Muscle layer of colon (tissue), 2 donors: ENCODE measurements around the gene TRPM5.

Experiments
- H3K27ac ChIP-seq: one replicate; pipeline ENCODE4 v1.7.0; 2013; ENCODE audit warnings: low read depth, mild to moderate bottlenecking, low read length, moderate library complexity
- H3K27me3 ChIP-seq, 2 donors: one replicate each; pipeline ENCODE4 v1.7.0; 2013; ENCODE audit warnings: low read length in 2 of 2, mild to moderate bottlenecking in 2 of 2; ENCODE audit not compliant: insufficient read depth in 2 of 2, control insufficient read depth in 1 of 2
- H3K36me3 ChIP-seq: one replicate; pipeline ENCODE4 v1.7.0; 2013; ENCODE audit warnings: mild to moderate bottlenecking, low read length; ENCODE audit not compliant: insufficient read depth
- H3K4me1 ChIP-seq: one replicate; pipeline ENCODE4 v1.7.0; 2013; ENCODE audit warnings: mild to moderate bottlenecking, low read length; ENCODE audit not compliant: insufficient read depth
- H3K4me3 ChIP-seq, 2 donors: one replicate each; pipeline ENCODE4 v1.7.0; 2013; ENCODE audit warnings: low read length in 2 of 2, low read depth in 1 of 2, mild to moderate bottlenecking in 1 of 2, moderate library complexity in 1 of 2
- H3K9ac ChIP-seq: one replicate; pipeline ENCODE4 v1.7.0; 2013; ENCODE audit warnings: low read length
- H3K9me3 ChIP-seq: one replicate; pipeline ENCODE4 v1.7.0; 2013; ENCODE audit warnings: mild to moderate bottlenecking, low read length
- donor health status: abdominal sarcoma.
- donor health status: Adenocarcinoma of cecum.

The TRPM5 gene

DNA sequence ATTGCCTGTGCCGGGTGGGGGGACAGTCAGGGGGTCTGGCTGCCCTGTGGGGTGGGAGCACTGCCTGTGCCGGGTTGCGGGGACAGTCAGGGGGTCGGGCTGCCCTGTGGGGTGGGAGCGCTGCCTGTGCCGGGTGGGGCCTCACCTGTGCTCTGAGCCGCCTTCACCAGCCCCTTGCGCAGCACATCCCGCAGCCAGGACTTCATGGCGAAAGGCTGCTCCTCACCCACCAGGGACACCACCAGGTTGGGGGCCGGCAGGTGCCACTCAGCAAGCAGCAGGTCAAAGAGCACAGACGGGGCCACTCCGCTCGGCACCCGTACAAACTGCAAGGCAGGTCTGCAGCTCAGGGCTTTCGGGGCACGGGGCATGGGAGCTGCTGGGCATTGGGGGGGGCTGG lies 22.3 kb downstream of the TRPM5 start:
- Histone ChIP-seq H3K27ac (no peak overlapping the region), H3K4me3 (no peak overlapping the region), H3K36me3 (no peaks in the 10 kb centered on the region), H3K4me1 (peaks cover 4% of the 10 kb centered on the region), H3K9ac (no peak overlapping the region), H3K27me3 (peaks cover 0 to 7% of the 10 kb centered on the region in 2 donors), H3K9me3 (no peaks in the 10 kb centered on the region)

DNA sequence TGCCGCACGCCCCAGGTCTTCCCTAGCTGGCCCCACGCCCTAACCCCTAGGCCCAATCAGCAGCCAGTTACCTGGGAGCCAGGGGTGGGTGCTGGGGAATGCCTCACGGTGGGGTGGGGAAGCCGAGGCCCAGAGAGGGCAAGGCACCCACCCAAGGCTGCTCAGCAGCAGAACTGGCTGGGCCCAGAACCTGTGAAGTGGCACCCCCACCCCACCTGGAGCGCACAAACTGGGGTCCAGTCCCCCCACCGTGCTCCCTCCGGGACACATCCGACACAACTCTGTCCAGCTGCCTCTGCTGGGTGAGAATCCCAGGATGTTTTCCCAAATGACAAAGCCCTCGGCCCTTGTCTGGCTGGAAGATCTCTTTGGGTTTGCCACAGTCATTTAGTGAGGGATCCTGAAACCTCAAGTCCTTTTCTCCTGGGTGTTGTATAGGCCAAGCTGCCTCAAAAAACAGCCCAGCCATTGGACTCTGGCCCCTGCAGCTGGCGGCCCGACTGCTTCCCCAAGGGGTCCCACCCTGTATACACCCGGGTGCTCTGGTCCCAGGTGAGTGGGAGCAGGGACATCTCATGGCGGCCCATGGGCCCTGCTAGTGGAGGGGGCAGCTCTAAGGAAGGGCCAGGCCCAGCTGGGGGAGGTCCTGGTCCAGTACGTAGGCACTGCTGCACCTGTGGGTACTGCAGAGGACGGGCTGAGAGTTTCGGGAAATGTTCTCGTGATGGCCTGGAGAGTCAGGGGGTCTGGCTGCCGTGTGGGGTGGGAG lies 22.9 kb downstream of the TRPM5 start:
- peaks cover 4% of the 10 kb centered on the region for H3K4me1 ChIP-seq
- H3K9ac ChIP-seq, result no peak overlapping the region
- peaks cover 0 to 7% of the 10 kb centered on the region in 2 donors for H3K27me3 ChIP-seq
- H3K27ac ChIP-seq, result no peak overlapping the region
- no peaks in the 10 kb centered on the region for H3K9me3 ChIP-seq
- no peaks in the 10 kb centered on the region for H3K36me3 ChIP-seq
- no peak overlapping the region for H3K4me3 ChIP-seq

DNA sequence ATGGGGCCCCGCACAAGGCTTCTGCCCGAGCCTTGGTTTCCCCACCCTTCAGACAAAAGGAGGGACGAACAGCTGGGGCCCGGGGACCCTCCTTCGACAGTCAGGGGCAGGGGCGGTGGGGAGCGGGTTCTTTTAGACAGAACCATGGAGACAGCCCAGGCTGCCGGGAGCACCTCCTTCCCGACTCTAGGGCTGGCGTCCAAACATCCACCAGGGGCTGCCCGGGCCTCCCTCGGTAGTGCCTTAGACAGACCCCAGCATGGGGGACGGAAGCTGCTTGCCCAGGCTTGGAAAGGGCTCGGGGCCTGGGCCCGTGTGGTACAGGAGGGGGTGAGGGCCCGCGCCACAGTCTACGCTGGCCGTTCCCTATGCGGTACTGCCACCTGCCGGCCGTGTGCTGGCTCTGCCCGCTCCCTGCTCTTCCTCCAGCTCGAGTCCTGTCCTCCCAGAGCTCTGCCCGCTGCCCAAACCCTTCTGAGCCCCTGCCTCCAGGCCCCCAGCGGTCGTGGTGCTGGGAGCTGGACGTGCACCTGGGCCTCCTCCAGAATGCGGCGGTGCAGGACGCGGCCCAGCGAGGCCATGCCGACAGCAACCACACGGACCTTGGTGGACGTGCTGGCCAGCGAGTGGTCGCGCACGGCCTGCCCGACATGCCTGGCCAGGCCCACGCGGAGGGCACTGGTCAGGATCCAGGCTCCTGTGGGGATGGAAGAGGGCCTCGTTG lies 23.6 kb downstream of the TRPM5 start:
- no peak overlapping the region for H3K27ac ChIP-seq
- no peaks in the 10 kb centered on the region for H3K9me3 ChIP-seq
- peaks cover 0 to 7% of the 10 kb centered on the region in 2 donors for H3K27me3 ChIP-seq
- no peak overlapping the region for H3K9ac ChIP-seq
- peaks cover 4% of the 10 kb centered on the region for H3K4me1 ChIP-seq
- no peak overlapping the region for H3K4me3 ChIP-seq
- H3K36me3 ChIP-seq, result no peaks in the 10 kb centered on the region

DNA sequence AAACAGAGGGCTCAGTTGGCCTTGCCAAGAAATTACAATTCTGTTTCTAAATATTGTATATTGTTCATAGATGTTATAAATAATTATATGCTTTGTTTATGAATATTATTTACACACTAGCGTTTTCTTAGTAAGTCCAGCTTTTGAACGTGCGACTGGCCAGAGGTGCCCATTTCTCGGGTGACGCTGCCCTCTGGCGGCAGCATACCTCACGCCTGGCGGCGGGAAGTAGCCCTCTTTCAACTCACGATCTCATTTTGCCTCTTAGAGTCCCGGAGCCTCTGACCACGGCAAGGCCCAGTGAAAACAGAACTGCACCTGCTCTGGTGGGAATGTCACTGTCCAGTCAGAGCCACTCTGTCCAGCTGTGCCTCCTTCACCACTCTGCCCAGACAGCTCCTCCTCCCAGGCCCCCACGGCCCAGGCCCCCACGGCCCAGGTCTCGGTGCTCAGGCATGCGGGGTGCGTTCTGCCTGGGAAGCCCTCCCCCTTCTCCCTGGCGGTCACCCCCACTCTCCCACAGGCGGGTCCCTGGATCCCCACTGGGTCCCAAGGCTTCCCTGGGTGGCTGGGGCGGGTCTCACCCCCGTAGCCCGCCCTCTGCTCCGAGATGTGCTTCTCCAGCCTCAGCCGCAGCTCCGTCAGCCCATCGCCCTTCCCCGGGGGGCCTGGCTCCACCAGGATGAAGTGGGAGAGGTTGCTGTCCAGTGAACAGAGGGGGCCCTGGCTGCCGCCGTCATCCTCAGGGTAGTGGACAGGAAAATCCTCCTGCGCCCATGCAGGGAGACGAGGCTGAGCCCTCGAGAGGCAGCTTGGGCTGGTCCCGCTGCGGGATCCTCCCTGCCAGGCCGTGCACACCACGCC lies 24.4 kb downstream of the TRPM5 start:
- peaks cover 4% of the 10 kb centered on the region for H3K4me1 ChIP-seq
- no peak overlapping the region for H3K27ac ChIP-seq
- no peaks in the 10 kb centered on the region for H3K9me3 ChIP-seq
- no peak overlapping the region for H3K9ac ChIP-seq
- no peaks in the 10 kb centered on the region for H3K36me3 ChIP-seq
- no peak overlapping the region for H3K4me3 ChIP-seq
- peaks cover 0 to 7% of the 10 kb centered on the region in 2 donors for H3K27me3 ChIP-seq

DNA sequence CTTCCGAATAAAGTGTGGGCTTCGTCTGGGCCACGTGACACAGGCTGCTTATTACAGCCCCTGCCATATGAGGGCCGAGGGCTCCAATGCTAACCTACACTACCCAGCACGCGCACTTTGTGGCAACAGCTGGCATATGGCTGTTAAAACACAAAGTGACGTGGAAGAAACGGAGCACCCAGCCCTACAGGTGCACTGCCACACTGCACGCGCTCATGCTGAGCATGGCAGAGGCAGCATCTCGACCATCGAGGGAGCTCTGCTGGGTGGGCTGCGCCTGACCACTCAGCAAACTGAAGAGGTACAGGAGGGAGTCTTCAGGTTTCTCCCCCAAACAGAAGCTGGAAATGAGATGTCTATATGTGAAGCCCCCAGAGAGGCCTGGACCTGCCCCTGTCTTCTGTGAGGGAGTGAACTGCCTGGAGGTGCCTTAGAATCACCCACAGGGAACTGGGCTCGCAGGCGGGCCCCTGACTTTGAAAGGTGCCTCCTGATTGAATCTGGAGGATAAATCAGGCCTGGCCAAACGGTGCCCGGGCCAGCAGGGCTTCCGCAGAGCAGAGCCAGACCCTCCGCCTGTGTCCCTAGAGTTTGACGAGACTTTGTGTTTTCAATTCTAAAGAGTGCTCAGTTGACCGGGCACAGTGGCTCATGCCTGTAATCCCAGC lies 25.5 kb downstream of the TRPM5 start:
- Histone ChIP-seq H3K9ac (no peak overlapping the region), H3K27me3 (peaks cover 0 to 7% of the 10 kb centered on the region in 2 donors), H3K9me3 (no peaks in the 10 kb centered on the region), H3K4me3 (no peak overlapping the region), H3K36me3 (no peaks in the 10 kb centered on the region), H3K4me1 (peaks cover 4% of the 10 kb centered on the region), H3K27ac (no peak overlapping the region)

DNA sequence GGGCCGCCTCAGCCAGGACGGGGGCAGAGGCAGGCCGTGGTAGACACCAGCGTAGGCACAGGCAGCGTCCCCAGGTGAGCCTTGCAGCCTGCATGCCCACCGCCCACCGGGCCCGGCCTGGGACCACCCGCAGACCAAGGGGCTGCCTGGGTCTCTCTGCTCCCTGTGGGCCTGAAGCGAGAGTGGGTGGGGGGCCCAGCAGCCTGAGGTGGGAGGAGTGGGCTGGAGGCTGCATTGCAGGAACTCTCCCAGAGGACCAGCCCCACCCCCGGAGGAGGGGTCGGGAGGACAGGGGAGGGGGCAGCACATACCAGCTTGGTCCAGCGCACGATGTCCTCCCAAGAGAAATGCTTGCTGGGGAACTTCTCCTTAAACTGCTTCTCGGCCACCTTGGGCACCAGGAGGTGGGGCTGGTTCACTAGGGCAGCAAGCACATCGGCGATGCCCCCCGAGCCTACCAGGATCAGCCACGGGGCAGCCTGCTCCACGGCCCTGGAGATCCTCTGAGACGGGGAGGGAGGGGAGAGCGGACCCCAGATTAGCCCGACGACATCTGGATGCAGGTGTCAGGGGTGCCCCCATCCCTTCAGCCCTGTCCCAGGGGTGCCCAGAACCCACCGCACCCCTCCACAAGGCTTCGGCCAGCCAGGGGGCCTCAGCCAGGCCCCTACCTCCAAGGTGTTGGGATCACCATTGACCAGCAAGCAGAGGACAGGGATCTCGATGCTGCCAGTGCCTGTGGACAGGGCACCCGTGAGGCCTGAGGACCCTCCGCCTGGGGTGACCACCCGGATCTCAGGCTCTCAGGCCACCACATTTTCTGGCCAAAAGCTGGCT lies 26.2 kb downstream of the TRPM5 start:
- peaks cover 4% of the 10 kb centered on the region for H3K4me1 ChIP-seq
- peaks cover 0 to 7% of the 10 kb centered on the region in 2 donors for H3K27me3 ChIP-seq
- no peak overlapping the region for H3K27ac ChIP-seq
- H3K9me3 ChIP-seq, result no peaks in the 10 kb centered on the region
- H3K9ac ChIP-seq, result no peak overlapping the region
- H3K36me3 ChIP-seq, result no peaks in the 10 kb centered on the region
- H3K4me3 ChIP-seq, result no peak overlapping the region

DNA sequence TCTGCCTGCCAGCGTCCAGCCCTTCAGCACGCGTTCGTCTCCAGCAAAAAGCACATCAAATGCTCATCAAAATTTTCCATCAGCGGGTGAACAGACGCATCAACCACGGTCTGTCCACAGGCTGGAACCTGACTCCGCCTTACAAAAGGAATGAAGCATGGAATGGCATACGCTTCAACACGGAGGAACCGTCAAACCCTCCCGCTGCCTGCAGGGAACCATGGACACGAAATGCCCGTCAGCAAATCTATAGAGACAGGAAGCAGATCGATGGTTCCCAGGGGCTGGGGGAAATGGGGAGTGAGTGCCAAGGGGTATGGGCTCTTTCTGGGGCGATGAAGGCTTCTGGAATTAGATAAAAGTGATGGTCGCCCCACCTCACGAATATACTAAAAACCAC lies 27.5 kb downstream of the TRPM5 start:
- peaks cover 4% of the 10 kb centered on the region for H3K4me1 ChIP-seq
- H3K9me3 ChIP-seq, result no peaks in the 10 kb centered on the region
- H3K27ac ChIP-seq, result no peak overlapping the region
- H3K36me3 ChIP-seq, result no peaks in the 10 kb centered on the region
- no peak overlapping the region for H3K4me3 ChIP-seq
- H3K9ac ChIP-seq, result no peak overlapping the region
- peaks cover 0 to 7% of the 10 kb centered on the region in 2 donors for H3K27me3 ChIP-seq

DNA sequence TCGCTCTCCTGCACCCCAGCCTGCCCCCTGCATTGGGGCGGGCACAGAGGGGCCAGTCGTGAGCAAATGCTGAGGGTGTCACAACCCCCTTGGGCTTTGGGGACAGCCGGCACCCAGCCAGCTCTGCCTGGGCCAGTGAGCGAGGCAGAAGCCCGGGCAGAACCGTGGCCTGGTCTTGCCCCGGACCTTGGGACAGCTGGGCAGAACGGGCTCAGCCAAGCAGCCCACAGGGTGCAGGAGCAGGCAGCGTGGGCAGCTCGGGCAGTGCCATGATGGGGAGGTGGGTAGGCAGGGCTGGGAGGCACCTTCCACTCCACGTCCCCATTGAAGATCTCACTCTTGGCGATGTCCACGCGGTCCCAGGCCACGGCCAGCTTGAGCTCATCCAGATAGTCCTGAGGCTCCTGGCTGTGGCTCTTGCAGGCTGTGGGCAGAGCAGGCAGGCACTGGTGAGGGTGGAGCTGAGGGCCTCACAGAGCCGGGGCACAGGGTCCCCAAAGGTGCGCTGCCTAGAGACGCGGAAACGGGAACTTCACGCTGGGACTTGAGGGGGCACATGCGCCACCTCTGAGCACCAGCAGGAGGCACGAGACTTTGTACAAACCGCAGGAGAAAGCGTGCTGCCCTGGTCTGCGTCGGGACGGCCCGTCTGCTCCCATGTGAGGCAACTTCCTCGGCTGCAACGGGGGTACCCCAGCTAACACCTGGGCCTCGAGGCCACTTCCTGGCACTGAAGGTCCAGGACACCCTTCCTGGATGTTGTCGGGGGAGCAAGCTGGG lies 28.5 kb downstream of the TRPM5 start:
- Histone ChIP-seq H3K27ac (no peak overlapping the region), H3K4me1 (peaks cover 4% of the 10 kb centered on the region), H3K9ac (no peak overlapping the region), H3K4me3 (no peak overlapping the region), H3K27me3 (no peaks in the 10 kb centered on the region), H3K9me3 (no peaks in the 10 kb centered on the region), H3K36me3 (no peaks in the 10 kb centered on the region)

DNA sequence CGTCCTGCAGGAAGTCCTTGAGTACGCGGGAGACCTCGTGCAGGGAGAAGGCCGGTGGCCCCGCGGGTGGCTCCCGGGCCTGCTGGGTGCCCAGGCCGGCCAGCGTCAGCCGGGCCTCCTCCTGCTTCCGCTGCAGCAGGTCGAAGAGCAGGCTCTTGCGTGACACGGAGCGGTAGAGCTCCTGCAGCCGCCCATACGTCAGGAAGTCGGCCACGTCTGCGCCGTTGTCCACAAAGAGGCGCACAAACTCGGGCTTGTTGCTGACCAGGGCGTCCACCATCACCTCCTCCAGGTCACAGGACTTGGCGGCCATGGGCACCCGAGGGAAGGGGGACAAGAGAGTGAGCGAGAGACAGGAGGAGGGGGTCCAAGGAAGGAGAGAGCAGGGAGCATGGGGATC lies 29.1 kb downstream of the TRPM5 start:
- Histone ChIP-seq H3K4me3 (no peak overlapping the region), H3K27ac (no peak overlapping the region), H3K9ac (no peak overlapping the region), H3K9me3 (no peaks in the 10 kb centered on the region), H3K36me3 (no peaks in the 10 kb centered on the region), H3K27me3 (no peaks in the 10 kb centered on the region), H3K4me1 (peaks cover 4% of the 10 kb centered on the region)

DNA sequence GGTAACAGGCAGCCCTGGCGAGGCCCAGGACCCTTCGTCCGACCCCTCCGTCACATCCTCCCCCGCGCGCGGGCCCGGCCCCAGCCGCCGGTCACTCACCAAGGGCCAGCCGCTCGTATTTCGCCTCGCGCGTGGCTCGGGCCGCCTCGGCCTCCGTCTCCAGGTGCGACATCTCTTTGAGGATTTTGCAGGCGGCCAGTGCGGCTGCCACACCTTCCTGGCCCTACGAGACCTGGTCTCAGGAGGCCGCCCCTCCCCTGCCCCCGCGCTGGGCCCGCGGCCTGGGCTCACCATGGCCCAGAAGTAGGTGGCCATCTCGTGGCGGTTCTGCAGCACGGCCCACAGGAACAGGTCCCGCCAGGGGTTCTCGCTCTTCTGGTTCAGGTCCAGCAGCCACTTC lies 29.7 kb downstream of the TRPM5 start:
- Histone ChIP-seq H3K27ac (no peak overlapping the region), H3K9ac (no peak overlapping the region), H3K4me1 (no peaks in the 10 kb centered on the region), H3K9me3 (no peaks in the 10 kb centered on the region), H3K27me3 (no peaks in the 10 kb centered on the region), H3K4me3 (no peak overlapping the region), H3K36me3 (no peaks in the 10 kb centered on the region)
